ENCODE measurements around the gene RNF144A.

The RNF144A gene

DNA sequence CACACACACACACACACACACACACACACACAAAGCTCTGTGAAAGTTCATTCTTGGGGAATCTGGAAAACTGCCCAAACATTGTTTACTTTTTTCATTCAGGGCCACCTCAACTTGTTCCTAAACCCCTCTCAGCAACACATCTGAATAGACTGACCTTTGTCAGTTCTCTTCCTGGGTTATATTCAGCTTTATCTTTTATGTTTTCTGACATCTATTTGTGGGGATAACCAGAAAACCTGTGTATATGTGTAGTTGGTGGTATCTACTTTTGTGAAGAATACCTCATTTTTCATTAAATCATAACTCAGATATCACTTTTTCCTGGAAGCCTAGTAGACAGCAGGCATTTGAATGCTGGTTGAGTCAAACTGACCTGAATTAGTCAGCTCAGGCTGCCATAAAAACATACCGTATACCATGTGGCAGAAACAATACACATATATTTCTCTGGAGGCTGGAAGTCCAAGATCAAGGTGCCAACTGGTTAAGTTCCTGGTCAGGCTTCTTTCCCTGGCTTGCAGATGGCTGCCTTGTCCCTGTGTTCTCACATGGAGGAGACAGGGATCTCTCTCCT is 11.0 kb upstream of the RNF144A start:
- no peak for DNase-seq (ENCODE audit: low spot score)
- TF ChIP-seq, protein P1, sequence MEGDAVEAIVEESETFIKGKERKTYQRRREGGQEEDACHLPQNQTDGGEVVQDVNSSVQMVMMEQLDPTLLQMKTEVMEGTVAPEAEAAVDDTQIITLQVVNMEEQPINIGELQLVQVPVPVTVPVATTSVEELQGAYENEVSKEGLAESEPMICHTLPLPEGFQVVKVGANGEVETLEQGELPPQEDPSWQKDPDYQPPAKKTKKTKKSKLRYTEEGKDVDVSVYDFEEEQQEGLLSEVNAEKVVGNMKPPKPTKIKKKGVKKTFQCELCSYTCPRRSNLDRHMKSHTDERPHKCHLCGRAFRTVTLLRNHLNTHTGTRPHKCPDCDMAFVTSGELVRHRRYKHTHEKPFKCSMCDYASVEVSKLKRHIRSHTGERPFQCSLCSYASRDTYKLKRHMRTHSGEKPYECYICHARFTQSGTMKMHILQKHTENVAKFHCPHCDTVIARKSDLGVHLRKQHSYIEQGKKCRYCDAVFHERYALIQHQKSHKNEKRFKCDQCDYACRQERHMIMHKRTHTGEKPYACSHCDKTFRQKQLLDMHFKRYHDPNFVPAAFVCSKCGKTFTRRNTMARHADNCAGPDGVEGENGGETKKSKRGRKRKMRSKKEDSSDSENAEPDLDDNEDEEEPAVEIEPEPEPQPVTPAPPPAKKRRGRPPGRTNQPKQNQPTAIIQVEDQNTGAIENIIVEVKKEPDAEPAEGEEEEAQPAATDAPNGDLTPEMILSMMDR (IDR thresholded peaks at IDR 0.05; ENCODE audit: borderline replicate concordance, control extremely low read depth, extremely low read depth, insufficient read depth, missing control alignments), result no peak
- in situ Hi-C loops (cut with MboI; ENCODE audit: low sequenced_read_pairs, unreplicated experiment), result no loop called here

DNA sequence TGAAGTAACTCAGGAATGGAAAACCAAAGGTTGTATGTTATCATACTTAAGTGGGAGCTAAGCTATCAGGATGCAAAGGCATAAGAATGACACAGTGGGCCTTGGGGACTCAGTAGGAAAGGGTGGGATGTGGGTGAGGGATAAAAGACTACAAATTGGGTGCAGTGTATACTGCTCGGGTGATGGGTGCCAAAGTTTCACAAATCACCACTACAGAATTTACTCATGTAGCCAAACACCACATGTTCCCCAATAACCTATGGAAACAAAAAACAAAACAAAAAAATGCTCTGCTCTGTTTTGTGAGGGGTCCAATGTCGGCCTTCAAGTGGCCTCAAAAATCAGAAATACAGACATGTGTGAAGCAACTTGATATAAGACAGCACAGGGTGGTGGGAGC is 8.9 kb upstream of the RNF144A start:
- TF ChIP-seq, protein P1 (IDR thresholded peaks at IDR 0.05; ENCODE audit: borderline replicate concordance, control extremely low read depth, extremely low read depth, insufficient read depth, missing control alignments), result no peak
- in situ Hi-C loops (cut with MboI; ENCODE audit: low sequenced_read_pairs, unreplicated experiment), result no loop called here
- DNase-seq (ENCODE audit: low spot score), result no peak

DNA sequence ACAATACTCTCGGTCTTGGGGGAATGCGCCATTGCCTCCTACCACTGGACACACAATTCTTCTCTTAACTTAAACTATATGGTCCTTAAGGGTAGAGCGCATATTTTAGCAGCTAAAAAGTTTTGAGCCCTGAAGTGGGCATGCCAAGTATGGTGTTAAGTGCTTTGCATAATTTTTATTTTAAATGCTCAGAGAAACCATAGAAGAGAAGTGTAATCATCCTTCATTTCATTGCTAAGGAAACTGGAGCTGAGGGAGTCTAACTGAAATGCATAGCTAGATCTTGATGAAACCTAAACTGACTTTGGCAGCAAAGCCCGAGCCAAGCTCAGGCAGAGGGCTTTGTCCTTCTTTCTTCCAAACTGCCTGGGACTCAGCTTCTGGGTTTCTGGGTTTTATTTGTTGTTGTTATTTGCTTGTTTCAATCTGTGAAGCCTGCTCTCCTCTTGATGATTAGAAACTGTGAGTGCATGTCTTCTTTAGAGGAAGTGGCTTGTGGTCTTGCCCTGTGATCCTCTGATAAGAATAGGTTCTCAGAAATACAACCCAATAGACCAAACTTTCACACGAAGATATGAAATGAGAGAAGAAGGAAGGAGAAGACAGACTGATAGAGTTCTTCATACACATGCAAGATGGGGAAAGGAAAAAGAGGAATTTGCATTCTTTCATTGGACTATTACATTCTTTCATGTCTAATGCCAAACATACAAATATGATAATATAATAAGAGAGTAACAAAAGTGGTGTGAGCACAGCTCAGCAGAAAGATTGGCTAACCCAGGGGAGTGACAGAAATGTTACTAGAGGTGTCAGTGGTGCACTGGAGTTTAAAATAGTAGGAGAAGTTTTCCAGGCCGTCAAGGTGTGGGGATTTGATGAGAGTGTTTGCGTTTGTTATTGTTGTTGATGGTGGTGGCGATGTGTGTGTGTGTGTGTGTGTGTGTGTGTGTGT is 7.5 kb upstream of the RNF144A start:
- peak; percentile 57 for DNase-seq (ENCODE audit: low spot score)
- in situ Hi-C loops (cut with MboI; ENCODE audit: low sequenced_read_pairs, unreplicated experiment), result no loop called here
- TF ChIP-seq, protein P1 (IDR thresholded peaks at IDR 0.05; ENCODE audit: borderline replicate concordance, control extremely low read depth, extremely low read depth, insufficient read depth, missing control alignments), result no peak

DNA sequence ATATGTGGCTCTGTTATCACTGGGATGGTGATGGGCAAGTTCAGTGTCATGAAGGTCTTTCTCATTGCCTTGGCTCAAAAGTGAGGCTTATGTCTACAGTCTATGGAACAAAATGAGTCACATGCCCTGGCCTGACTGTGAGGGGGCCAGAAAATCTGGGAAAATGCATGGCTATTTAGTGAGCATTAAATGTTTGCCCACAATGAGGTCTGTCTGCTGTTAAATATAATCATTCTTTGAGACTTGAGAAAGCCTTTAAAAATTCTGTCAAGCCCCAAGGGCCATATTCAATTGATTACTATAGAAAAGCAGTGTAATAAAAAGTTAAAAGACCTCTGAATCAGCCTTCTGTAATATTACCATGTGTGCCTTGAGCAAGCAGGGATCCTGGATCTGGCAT is 5.5 kb upstream of the RNF144A start:
- DNase-seq (ENCODE audit: low spot score), result no peak
- TF ChIP-seq, protein P1 (IDR thresholded peaks at IDR 0.05; ENCODE audit: borderline replicate concordance, control extremely low read depth, extremely low read depth, insufficient read depth, missing control alignments), result no peak
- in situ Hi-C loops (cut with MboI; ENCODE audit: low sequenced_read_pairs, unreplicated experiment), result no loop called here

DNA sequence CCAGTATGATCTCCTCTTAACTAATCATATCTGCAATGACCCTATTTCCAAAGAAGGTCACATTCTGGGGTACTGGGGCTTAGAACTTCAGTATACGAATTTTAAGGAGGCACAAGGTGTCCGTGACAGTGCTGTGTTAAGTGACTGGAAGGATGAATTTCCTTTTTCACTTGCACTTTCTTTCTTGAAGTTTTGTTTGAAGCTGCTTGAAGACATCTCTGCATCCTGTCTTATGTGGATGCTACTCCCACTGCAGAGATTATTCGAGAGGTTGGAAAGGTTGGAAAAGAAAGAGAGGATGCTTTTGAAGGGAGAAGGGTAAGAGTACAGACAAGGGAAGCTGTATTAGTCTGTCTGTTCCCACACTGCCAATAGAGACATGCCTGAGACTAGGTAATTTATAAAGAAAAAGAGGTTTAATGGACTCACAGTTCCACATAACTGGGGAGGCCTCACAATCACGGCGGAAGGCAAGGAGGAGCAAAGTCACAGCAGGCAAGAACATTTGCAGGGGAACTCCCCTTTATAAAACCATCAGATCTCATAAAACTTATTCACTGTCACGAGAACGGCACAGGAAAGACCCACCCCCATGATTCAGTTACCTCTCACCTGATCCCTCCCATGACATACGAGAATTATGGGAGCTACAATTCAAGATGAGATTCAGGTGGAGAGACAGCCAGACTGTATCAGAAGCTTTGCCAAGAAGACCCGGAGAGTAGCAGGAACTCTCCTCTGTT is 3.6 kb upstream of the RNF144A start:
- DNase-seq (ENCODE audit: low spot score), result no peak
- TF ChIP-seq, protein P1 (IDR thresholded peaks at IDR 0.05; ENCODE audit: borderline replicate concordance, control extremely low read depth, extremely low read depth, insufficient read depth, missing control alignments), result no peak
- in situ Hi-C loops (cut with MboI; ENCODE audit: low sequenced_read_pairs, unreplicated experiment), result no loop called here

DNA sequence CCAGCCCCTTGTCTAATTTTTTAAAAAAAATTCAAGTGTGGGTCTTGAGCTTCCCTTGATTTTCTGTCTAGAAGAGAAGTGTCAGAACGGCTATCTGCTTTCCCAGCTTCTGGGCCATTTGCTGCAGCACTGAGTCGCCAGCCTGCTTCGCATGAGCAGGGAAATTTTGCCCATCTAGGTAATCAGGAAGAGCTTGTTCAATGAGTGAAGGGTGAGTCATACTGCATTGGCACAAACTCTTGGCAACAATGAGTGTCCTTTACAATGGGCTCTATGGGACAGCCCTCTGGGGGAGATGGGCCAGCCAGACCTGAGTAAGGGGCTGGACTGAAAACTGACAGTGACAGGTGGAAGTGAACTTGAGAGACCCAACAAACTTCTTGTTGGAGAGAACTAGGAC is 2.4 kb upstream of the RNF144A start:
- no peak for DNase-seq (ENCODE audit: low spot score)
- TF ChIP-seq, protein P1 (IDR thresholded peaks at IDR 0.05; ENCODE audit: borderline replicate concordance, control extremely low read depth, extremely low read depth, insufficient read depth, missing control alignments), result no peak
- in situ Hi-C loops (cut with MboI; ENCODE audit: low sequenced_read_pairs, unreplicated experiment), result no loop called here

Measured in GM13976 (cell line).